H9 (cell line): ENCODE measurements around the gene FOXP2. TPM values are rescaled to one million over a fixed set of nuclear protein-coding genes. Genes with fewer than 3 reads are reported as not detected.

Source experiments
- DNase-seq: peaks from one replicate; pipeline ENCODE4 v3.0.0-alpha.2; 2017
- H2AFZ ChIP-seq: one replicate; pipeline ENCODE4 v1.6.1; 2013; ENCODE audit warnings: mild to moderate bottlenecking, low read length, control low read depth, moderate library complexity
- H2AK5ac ChIP-seq: 2 replicates; pipeline ENCODE4 v1.6.1; 2013; ENCODE audit warnings: low read length, control low read depth, mixed read lengths; ENCODE audit not compliant: insufficient read length
- H2BK120ac ChIP-seq: one replicate; pipeline ENCODE4 v1.6.1; 2013; ENCODE audit warnings: low read depth, mild to moderate bottlenecking, low read length, control low read depth, inconsistent platforms; ENCODE audit not compliant: poor library complexity, severe bottlenecking
- H2BK12ac ChIP-seq: 2 replicates; pipeline ENCODE4 v1.6.1; 2013; ENCODE audit warnings: low read length, control low read depth, mixed read lengths, low read depth; ENCODE audit not compliant: insufficient read length
- H2BK15ac ChIP-seq: 2 replicates; pipeline ENCODE4 v1.6.1; 2013; ENCODE audit warnings: low read depth, low read length, control low read depth
- H2BK20ac ChIP-seq: one replicate; pipeline ENCODE4 v1.6.1; 2013; ENCODE audit warnings: low read depth, mild to moderate bottlenecking, low read length, control low read depth, inconsistent platforms; ENCODE audit not compliant: poor library complexity, severe bottlenecking
- H2BK5ac ChIP-seq: 2 replicates; pipeline ENCODE4 v1.6.1; 2013; ENCODE audit warnings: low read length, control low read depth, mixed read lengths; ENCODE audit not compliant: insufficient read length
- H3K14ac ChIP-seq: 2 replicates; pipeline ENCODE4 v1.6.1; 2013; ENCODE audit warnings: low read length, control low read depth; ENCODE audit not compliant: insufficient read depth
- H3K18ac ChIP-seq: 2 replicates; pipeline ENCODE4 v1.6.1; 2013; ENCODE audit warnings: low read depth, mild to moderate bottlenecking, mixed read lengths, low read length, control low read depth; ENCODE audit not compliant: insufficient read length
- H3K23ac ChIP-seq: 2 replicates; pipeline ENCODE4 v1.6.1; 2013; ENCODE audit warnings: low read length, control low read depth, mixed read lengths, low read depth; ENCODE audit not compliant: insufficient read length
- H3K23me2 ChIP-seq: 2 replicates; pipeline ENCODE4 v1.6.1; 2013; ENCODE audit warnings: low read depth, mild to moderate bottlenecking, mixed read lengths, low read length, control low read depth; ENCODE audit not compliant: insufficient read length, poor library complexity, severe bottlenecking
- H3K27ac ChIP-seq: 2 replicates; pipeline ENCODE4 v1.5.1; 2013; ENCODE audit warnings: low read length, control low read depth, mixed read lengths, low read depth; ENCODE audit not compliant: insufficient read length
- H3K27me3 ChIP-seq: 2 replicates; pipeline ENCODE4 v1.6.1; 2013; ENCODE audit warnings: low read length, control low read depth, inconsistent platforms; ENCODE audit not compliant: insufficient read depth
- H3K4ac ChIP-seq: 2 replicates; pipeline ENCODE4 v1.6.1; 2013; ENCODE audit warnings: low read depth, mild to moderate bottlenecking, control low read depth, inconsistent platforms, low read length, moderate library complexity
- H3K4me1 ChIP-seq: 2 replicates; pipeline ENCODE4 v1.6.1; 2013; ENCODE audit warnings: low read length, control low read depth, inconsistent platforms; ENCODE audit not compliant: insufficient read depth
- H3K4me2 ChIP-seq: 2 replicates; pipeline ENCODE4 v1.6.1; 2013; ENCODE audit warnings: low read length, control low read depth, mixed read lengths; ENCODE audit not compliant: insufficient read length, insufficient read depth
- H3K56ac ChIP-seq: 2 replicates; pipeline ENCODE4 v1.6.1; 2013; ENCODE audit warnings: low read depth, mild to moderate bottlenecking, mixed read lengths, low read length, control low read depth; ENCODE audit not compliant: insufficient read length
- H3K79me1 ChIP-seq: 2 replicates; pipeline ENCODE4 v1.6.1; 2013; ENCODE audit warnings: low read depth, mild to moderate bottlenecking, moderate library complexity, low read length, control low read depth, inconsistent platforms; ENCODE audit not compliant: insufficient read depth, poor library complexity, severe bottlenecking
- H3K79me2 ChIP-seq: 2 replicates; pipeline ENCODE4 v1.6.1; 2013; ENCODE audit warnings: low read length, control low read depth, inconsistent platforms; ENCODE audit not compliant: insufficient read depth
- H3K9ac ChIP-seq: 2 replicates; pipeline ENCODE4 v1.6.1; 2013; ENCODE audit warnings: low read length, control low read depth, mixed read lengths; ENCODE audit not compliant: insufficient read length; ENCODE audit errors: extremely low read depth
- H3K9me3 ChIP-seq: one replicate; pipeline ENCODE4 v1.6.1; 2013; ENCODE audit warnings: low read depth, low read length, inconsistent platforms; ENCODE audit not compliant: control insufficient read depth
- H3T11ph ChIP-seq: one replicate; pipeline ENCODE4 v1.6.1; 2013; ENCODE audit warnings: mild to moderate bottlenecking, low read length, control low read depth, inconsistent platforms
- H4K20me1 ChIP-seq: one replicate; pipeline ENCODE4 v1.6.1; 2013; ENCODE audit not compliant: control insufficient read depth, insufficient read length, insufficient read depth
- H4K5ac ChIP-seq: 2 replicates; pipeline ENCODE4 v1.6.1; 2013; ENCODE audit warnings: low read depth, mild to moderate bottlenecking, mixed read lengths, low read length, control low read depth; ENCODE audit not compliant: insufficient read length
- H4K8ac ChIP-seq: replicated peaks from 2 replicates; pipeline ENCODE4 v1.6.1; 2013; ENCODE audit warnings: low read length, control low read depth, mixed read lengths, low read depth; ENCODE audit not compliant: insufficient read length
- H4K91ac ChIP-seq: 2 replicates; pipeline ENCODE4 v1.6.1; 2013; ENCODE audit warnings: low read depth, mild to moderate bottlenecking, moderate library complexity, mixed read lengths, low read length, control low read depth; ENCODE audit not compliant: insufficient read length
- H3K27ac Mint-ChIP-seq, 3 experiments: 2 replicates in 2 of 3; 3 replicates in 1 of 3; pipeline ENCODE4 v1.8.0; 2020 to 2021; ENCODE audit warnings: mixed read lengths in 3 of 3, mild to moderate bottlenecking in 1 of 3, moderate library complexity in 1 of 3
- H3K27me3 Mint-ChIP-seq: 2 replicates; pipeline ENCODE4 v1.8.0; 2021; ENCODE audit warnings: low read depth, mild to moderate bottlenecking, moderate library complexity, mixed read lengths
- H3K36me3 Mint-ChIP-seq, 3 experiments: 2 replicates in 2 of 3; 3 replicates in 1 of 3; pipeline ENCODE4 v1.8.0; 2020 to 2021; ENCODE audit warnings: low read depth in 3 of 3, mixed read lengths in 3 of 3; ENCODE audit not compliant: insufficient read depth in 1 of 3
- H3K4me1 Mint-ChIP-seq, 2 experiments: 2 replicates each; pipeline ENCODE4 v1.8.0; 2020; ENCODE audit warnings: mixed read lengths in 2 of 2
- H3K4me3 Mint-ChIP-seq, 2 experiments: 2 replicates in 1 of 2; 3 replicates in 1 of 2; pipeline ENCODE4 v1.8.0; 2020 to 2021; ENCODE audit warnings: mild to moderate bottlenecking in 2 of 2, mixed read lengths in 2 of 2, moderate library complexity in 1 of 2
- H3K9me3 Mint-ChIP-seq, 2 experiments: 2 replicates in 1 of 2; 3 replicates in 1 of 2; pipeline ENCODE4 v1.8.0; 2020; ENCODE audit warnings: mild to moderate bottlenecking in 2 of 2, mixed read lengths in 2 of 2, moderate library complexity in 1 of 2
- WGBS: extraction: QIAGEN DNeasy Blood & Tissue Kit; methylation state at CpG from one replicate; pipeline ENCODE4 v1.1.7; 2013; ENCODE audit warnings: missing lambda C conversion rate, low lambda C conversion rate, mixed read lengths; ENCODE audit not compliant: insufficient read length; ENCODE audit errors: extremely low coverage; 5-methylcytosine and 5-hydroxymethylcytosine counted together
- total RNA-seq: library from RNA; stranded (reverse); gene quantifications from 2 replicates; pipeline ENCODE4 v1.2.1, GENCODE V29; 2021
- TF ChIP-seq, protein P1 (sequence below): fragments of 200-600 bp; sonication (generic); conservative IDR thresholded peaks from 3 replicates; pipeline ENCODE4 v1.8.0; 2021; ENCODE audit warnings: antibody characterized with exemption, mild to moderate bottlenecking

Gene FOXP2
- total RNA-seq, 1 experiment from 2014 or later, result not detected

- H3K18ac ChIP-seq, result no peak overlapping the region
- H3K4me1 ChIP-seq, result no peaks in the 10 kb centered on the region
- TF ChIP-seq, protein P1, sequence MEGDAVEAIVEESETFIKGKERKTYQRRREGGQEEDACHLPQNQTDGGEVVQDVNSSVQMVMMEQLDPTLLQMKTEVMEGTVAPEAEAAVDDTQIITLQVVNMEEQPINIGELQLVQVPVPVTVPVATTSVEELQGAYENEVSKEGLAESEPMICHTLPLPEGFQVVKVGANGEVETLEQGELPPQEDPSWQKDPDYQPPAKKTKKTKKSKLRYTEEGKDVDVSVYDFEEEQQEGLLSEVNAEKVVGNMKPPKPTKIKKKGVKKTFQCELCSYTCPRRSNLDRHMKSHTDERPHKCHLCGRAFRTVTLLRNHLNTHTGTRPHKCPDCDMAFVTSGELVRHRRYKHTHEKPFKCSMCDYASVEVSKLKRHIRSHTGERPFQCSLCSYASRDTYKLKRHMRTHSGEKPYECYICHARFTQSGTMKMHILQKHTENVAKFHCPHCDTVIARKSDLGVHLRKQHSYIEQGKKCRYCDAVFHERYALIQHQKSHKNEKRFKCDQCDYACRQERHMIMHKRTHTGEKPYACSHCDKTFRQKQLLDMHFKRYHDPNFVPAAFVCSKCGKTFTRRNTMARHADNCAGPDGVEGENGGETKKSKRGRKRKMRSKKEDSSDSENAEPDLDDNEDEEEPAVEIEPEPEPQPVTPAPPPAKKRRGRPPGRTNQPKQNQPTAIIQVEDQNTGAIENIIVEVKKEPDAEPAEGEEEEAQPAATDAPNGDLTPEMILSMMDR, result no peak
- no peak overlapping the region for H3K14ac ChIP-seq
- no peak overlapping the region for H4K5ac ChIP-seq
- no peak overlapping the region for H2AK5ac ChIP-seq
- no peak for DNase-seq
- no peak overlapping the region for H3T11ph ChIP-seq
- Mint-ChIP-seq H3K9me3 (peaks cover 20 to 22% of the 10 kb centered on the region in 2 experiments), H3K27ac (no peak overlapping the region), H3K36me3 (peaks cover 6 to 16% (median 8%) of the 10 kb centered on the region in 3 experiments), H3K4me1 (no peaks in the 10 kb centered on the region), H3K27me3 (no peaks in the 10 kb centered on the region), H3K4me3 (no peak overlapping the region)
- no peaks in the 10 kb centered on the region for H3K27me3 ChIP-seq
- H2BK12ac ChIP-seq, result no peak overlapping the region
- H3K4ac ChIP-seq, result no peak overlapping the region
- H4K8ac ChIP-seq, result no peak overlapping the region
- no peak overlapping the region for H4K91ac ChIP-seq
- no peak overlapping the region for H2BK15ac ChIP-seq
- H3K56ac ChIP-seq, result no peak overlapping the region
- H3K79me1 ChIP-seq, result no peaks in the 10 kb centered on the region
- H3K9ac ChIP-seq, result no peak overlapping the region
- no peak overlapping the region for H3K4me2 ChIP-seq
- no peak overlapping the region for H2BK20ac ChIP-seq
- no peak overlapping the region for H2AFZ ChIP-seq
- no peak overlapping the region for H3K23ac ChIP-seq
- H4K20me1 ChIP-seq, result no peaks in the 10 kb centered on the region
- no peaks in the 10 kb centered on the region for H3K79me2 ChIP-seq
- no peak overlapping the region for H2BK5ac ChIP-seq
- H3K9me3 ChIP-seq, result no peaks in the 10 kb centered on the region
- no peak overlapping the region for H2BK120ac ChIP-seq
- H3K27ac ChIP-seq, result no peak overlapping the region
- WGBS, result no CpG with 5 or more reads among the region's 1 CpG
- H3K23me2 ChIP-seq, result no peaks in the 10 kb centered on the region
These were observed 72.6 kb downstream of the FOXP2 start for GRCh38 chr7:114487174-114487573.
